GM12874 (cell line): ENCODE data around the gene HSPA8.

ENCODE experiments used
- CTCF ChIP-seq: IDR thresholded peaks from 2 replicates; pipeline ENCODE4 v1.5.1; 2011; ENCODE audit warnings: low read depth, mild to moderate bottlenecking, control low read depth, low read length, moderate library complexity; ENCODE audit not compliant: insufficient read depth

The HSPA8 gene

DNA sequence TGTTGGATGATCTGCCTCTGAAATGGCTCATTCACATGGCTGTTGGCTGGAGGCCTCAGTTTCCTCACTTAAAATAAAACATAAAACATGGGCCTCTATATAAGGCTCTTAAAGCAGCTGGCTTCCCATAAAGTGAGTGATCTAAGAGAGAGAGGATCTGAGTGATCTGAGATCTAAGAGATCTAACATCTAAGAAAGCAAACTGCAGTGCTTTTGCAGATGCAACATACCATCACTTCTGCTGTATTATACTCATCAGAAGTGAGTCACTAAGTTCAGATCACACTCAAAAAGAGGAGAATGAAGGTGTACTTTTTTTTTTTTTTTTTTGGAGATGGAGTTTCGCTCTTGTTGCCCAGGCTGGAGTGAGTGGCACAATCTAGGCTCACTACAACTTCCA, 18.1 kb upstream of the HSPA8 start:
- TF ChIP-seq CTCF, result no peak

DNA sequence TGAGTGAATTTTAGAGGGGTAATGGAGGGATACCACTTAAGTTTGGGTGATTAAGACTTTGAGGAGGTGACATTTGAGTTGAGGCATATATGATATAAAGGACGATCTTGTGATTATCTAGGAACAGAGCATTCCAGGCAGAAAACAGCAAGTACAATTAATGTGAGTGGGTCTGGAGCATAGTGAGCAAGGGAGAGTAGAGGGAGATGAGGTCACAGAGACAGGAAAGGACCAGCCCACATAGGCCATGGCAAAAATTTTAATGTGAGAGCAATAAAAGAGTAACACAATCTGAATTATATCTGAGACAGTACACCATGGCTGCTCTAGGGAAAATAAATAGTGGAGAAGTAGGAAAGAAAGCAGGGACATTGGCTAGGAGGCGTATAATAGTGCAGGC, 14.5 kb upstream of the HSPA8 start:
- no peak for TF ChIP-seq CTCF

DNA sequence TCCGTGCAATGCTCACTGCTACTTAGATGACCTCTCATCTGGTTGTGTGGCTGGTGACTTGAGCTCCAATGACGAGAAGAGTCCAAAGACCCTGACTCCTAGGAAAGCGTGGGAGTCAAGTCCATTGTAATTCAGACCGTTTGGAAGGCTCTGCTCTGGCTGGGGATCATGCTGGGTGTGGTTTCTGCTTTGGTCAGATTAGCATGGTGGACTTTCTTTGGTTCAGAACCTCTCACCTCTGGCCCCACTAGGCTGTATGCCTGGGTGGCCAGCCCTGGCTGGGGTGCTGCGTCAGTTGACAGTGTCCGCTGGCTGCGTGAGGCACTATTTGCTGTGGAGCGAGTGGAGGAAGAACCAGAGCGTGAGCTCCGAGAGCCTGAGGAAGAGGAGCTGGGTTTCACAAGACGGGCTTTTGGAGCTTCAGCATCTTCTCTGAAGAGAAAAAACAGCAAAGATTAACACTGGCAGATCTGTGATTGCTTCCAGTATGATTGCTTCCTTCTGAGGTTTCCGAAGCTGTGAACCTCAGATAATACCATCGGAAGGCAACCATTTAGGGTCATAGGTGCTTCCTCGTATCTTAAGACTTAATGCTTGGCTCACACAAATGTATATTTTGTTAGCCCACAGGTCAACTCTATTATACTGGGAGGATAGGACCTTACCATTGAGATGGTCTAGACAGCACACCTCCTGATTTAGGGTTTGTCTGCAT, 11.6 kb upstream of the HSPA8 start:
- TF ChIP-seq CTCF, result no peak

DNA sequence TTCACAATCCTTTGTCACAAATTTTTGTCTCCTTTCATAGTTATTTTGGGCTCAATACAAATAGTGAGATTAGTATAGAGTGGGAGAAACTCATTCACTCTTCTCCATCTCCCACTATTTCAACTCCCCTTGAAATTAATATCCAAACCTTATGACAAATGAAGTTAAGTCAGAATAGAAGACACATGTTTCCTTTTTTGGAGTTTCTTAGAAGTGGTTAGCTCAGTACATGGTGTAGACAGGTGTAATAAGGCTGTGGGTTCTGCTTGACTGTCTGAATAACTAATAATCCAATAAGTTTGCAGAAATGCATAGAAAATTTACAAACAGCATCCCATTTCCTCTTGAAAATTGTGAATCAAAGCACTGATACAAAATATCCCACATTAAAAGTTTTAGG, 10.8 kb upstream of the HSPA8 start:
- TF ChIP-seq CTCF, result no peak

GRCh38 chr11:123072332-123072761, 10.4 kb upstream of the HSPA8 start:
- TF ChIP-seq CTCF, result no peak

DNA sequence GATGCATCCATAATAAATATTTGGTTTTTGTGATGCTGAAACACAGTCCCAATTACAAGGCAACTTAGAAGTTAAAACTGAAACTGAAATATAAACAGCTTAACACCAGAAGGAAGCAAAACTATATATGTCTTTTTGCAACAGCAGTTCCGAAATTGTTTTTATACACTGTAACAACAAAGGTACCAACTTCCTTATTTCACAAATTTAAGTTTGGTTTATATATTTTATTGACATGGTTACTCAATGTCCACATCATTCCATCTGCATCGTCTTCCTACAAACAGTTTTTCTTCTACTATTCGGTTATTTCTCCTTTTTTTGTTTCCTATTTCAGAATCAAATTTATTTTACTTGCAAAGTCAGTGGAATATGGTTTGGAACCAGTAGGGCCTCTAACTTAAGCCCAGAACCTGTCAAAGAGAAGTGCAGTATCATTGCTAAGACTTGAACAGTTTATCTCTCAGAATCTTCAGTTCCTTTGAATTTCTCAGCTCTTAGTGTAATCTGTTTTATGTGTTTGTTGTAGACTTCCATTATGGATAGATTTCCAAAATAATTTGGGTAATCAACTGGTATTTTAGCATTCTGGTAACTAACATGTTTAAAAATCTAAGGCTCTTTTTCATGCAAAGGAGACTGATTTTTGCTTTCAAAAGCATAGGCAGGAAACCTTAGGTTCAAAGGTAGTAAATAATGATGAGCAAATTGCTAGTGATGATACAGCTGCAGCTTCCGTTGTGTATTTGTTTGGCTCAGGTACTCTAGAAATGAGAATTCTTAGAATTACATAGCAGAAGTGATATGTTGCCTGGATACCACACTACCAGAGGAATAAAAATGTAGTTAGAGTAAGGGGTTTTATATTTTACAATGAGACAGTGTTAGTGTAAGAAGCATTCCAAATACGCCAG, 8.2 kb upstream of the HSPA8 start:
- no peak for TF ChIP-seq CTCF

DNA sequence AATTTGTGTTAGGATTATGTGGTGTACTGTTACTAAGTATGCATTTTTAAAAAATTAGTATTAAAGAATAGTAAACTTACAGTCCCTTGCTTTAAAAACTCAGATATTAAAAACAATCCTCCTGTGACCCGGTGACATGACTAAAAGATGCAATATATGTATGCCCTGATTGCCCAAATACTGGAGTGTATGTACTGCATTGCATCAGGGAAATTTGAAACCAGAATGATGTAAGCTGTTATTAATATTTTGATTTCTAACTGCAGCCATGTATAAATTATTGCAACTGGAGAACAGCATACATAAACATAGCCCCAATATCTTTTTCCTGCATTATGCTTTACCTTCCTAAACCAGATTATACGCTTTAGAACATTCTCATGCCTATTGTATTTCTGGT, 3.7 kb upstream of the HSPA8 start:
- no peak for TF ChIP-seq CTCF
